Activated CD8-positive, alpha-beta T cell treated with anti-CD3 and anti-CD28 coated beads for 36 hours (primary cell): ENCODE measurements around the gene SP5. TPM values are rescaled to one million over a fixed set of nuclear protein-coding genes. Genes with fewer than 3 reads are reported as not detected.
A peak's percentile ranks its signal among the peaks of the same experiment; 100 is the strongest.
"Not testable (repeated sequence)": the region's sequence is repeated elsewhere in the genome, so short reads cannot be mapped to it uniquely, and the experiment has no call there.

Experiments used
- ATAC-seq: fragments of 200-7000 bp; cut with Tn5 transposase; one replicate; pipeline ENCODE4 v1.10.0; 2021; ENCODE audit warnings: mild to moderate bottlenecking, moderate library complexity
- CTCF ChIA-PET: fragments of 350-600 bp; sonication (Branson Sonifier 250); formaldehyde crosslinking; loops from one replicate; lab custom pipeline; 2021; ENCODE audit warnings: antibody characterized with exemption; lab: Charles Lee
- POLR2A ChIA-PET: fragments of 350-600 bp; sonication (Branson Sonifier 250); formaldehyde crosslinking; loops from one replicate; lab custom pipeline; 2021; ENCODE audit warnings: antibody characterized with exemption; lab: Charles Lee
- DNase-seq: peaks from one replicate; pipeline ENCODE4 v3.0.0-alpha.2; 2020
- H3K27ac Mint-ChIP-seq: one replicate; pipeline ENCODE4 v1.8.0; 2021; ENCODE audit warnings: mild to moderate bottlenecking, mixed read lengths
- H3K27me3 Mint-ChIP-seq: one replicate; pipeline ENCODE4 v1.8.0; 2021; ENCODE audit warnings: mixed read lengths
- H3K36me3 Mint-ChIP-seq: one replicate; pipeline ENCODE4 v1.8.0; 2021; ENCODE audit warnings: low read depth, mixed read lengths
- H3K4me1 Mint-ChIP-seq: one replicate; pipeline ENCODE4 v1.8.0; 2021; ENCODE audit warnings: low read depth, mixed read lengths
- H3K4me3 Mint-ChIP-seq: one replicate; pipeline ENCODE4 v1.8.0; 2021; ENCODE audit warnings: mild to moderate bottlenecking, moderate library complexity, mixed read lengths
- H3K9me3 Mint-ChIP-seq: one replicate; pipeline ENCODE4 v1.8.0; 2021; ENCODE audit warnings: mixed read lengths
- CTCF ChIP-seq: fragments of 200-600 bp; IDR thresholded peaks from one replicate; pipeline ENCODE4 v1.8.0; 2022; ENCODE audit warnings: antibody characterized with exemption, mild to moderate bottlenecking
- intact Hi-C: fragments of 100-400 bp; cut with micrococcal nuclease; formaldehyde crosslinking; loops from one replicate; pipeline ENCODE4 v1.10.0; 2022
- total RNA-seq, 2 experiments: library from RNA; stranded (reverse); gene quantifications; one replicate each; pipeline ENCODE4 v1.2.3, GENCODE V29; 2021

Gene SP5
- not detected for total RNA-seq

GRCh38 chr2:170715062-170715931 is at the start of gene SP5:
TSS of gene SP5 (plus strand) at chr2:170715337. CDS start at chr2:170715513, 176 bp downstream.
- peak within 1 kb of the TSS; percentile 72 for H3K4me3 Mint-ChIP-seq
- H3K36me3 Mint-ChIP-seq, result no peaks in the 10 kb centered on the region
- DNase-seq, result peak; percentile 41
- CTCF ChIA-PET, result interaction anchor here (0.7 to 3.1 kb wide), 7 partner anchors 11 to 382 kb away, joined by 3 to 22 read pairs (median 3); partner anchors contain the start of gene GAD1
- intact Hi-C loops, result no loop called here
- H3K27me3 Mint-ChIP-seq, result peaks cover 72% of the 10 kb centered on the region
- ATAC-seq, result no peak
- no peak within 1 kb of the TSS for H3K27ac Mint-ChIP-seq
- peaks cover 33% of the 10 kb centered on the region for H3K4me1 Mint-ChIP-seq
- POLR2A ChIA-PET, result no interaction called here
- no peaks in the 10 kb centered on the region for H3K9me3 Mint-ChIP-seq
- no peak for TF ChIP-seq CTCF

- Mint-ChIP-seq H3K27ac (no peak overlapping the region), H3K4me3 (no peak overlapping the region), H3K27me3 (peaks cover 4% of the 10 kb centered on the region), H3K4me1 (no peaks in the 10 kb centered on the region), H3K9me3 (no peaks in the 10 kb centered on the region), H3K36me3 (no peaks in the 10 kb centered on the region)
- no peak for TF ChIP-seq CTCF
- ATAC-seq (no peak), DNase-seq (no peak)
- ChIA-PET CTCF (no interaction called here), POLR2A (no interaction called here)
- intact Hi-C loops, result no loop called here
Measured at GRCh38 chr2:170665743-170666142, 49.4 kb upstream of the SP5 start.

GRCh38 chr2:170669909-170670308 is 45.2 kb upstream of the SP5 start:
- POLR2A ChIA-PET, result no interaction called here
- intact Hi-C loops, result no loop called here
- CTCF ChIA-PET, result no interaction called here
- H3K4me1 Mint-ChIP-seq, result no peaks in the 10 kb centered on the region
- H3K27me3 Mint-ChIP-seq, result peaks cover 9% of the 10 kb centered on the region
- no peak overlapping the region for H3K4me3 Mint-ChIP-seq
- no peak for TF ChIP-seq CTCF
- H3K36me3 Mint-ChIP-seq, result no peaks in the 10 kb centered on the region
- DNase-seq (no peak), ATAC-seq (no peak)
- no peak overlapping the region for H3K27ac Mint-ChIP-seq
- no peaks in the 10 kb centered on the region for H3K9me3 Mint-ChIP-seq

- Mint-ChIP-seq H3K27me3 (peaks cover 9% of the 10 kb centered on the region), H3K27ac (no peak overlapping the region), H3K4me3 (no peak overlapping the region), H3K9me3 (no peaks in the 10 kb centered on the region), H3K36me3 (no peaks in the 10 kb centered on the region), H3K4me1 (no peaks in the 10 kb centered on the region)
- no peak for DNase-seq
- intact Hi-C loops, result no loop called here
- ChIA-PET POLR2A (no interaction called here), CTCF (interaction anchor here (1.3 kb wide), 1 partner anchor 142 kb away, joined by 3 read pairs; no protein-coding TSS in a partner anchor)
- ATAC-seq, result no peak
- no peak for TF ChIP-seq CTCF
Measured at GRCh38 chr2:170670651-170671050, 44.5 kb upstream of the SP5 start.

GRCh38 chr2:170671079-170671478 is 44.1 kb upstream of the SP5 start:
- ChIA-PET POLR2A (no interaction called here), CTCF (interaction anchor here (1.3 kb wide), 1 partner anchor 141 kb away, joined by 3 read pairs; no protein-coding TSS in a partner anchor)
- no peak for ATAC-seq
- H3K27me3 Mint-ChIP-seq, result peaks cover 9% of the 10 kb centered on the region
- H3K4me3 Mint-ChIP-seq, result no peak overlapping the region
- H3K4me1 Mint-ChIP-seq, result no peaks in the 10 kb centered on the region
- H3K27ac Mint-ChIP-seq, result no peak overlapping the region
- no peak for DNase-seq
- no peaks in the 10 kb centered on the region for H3K36me3 Mint-ChIP-seq
- TF ChIP-seq CTCF, result no peak
- intact Hi-C loops, result no loop called here
- no peaks in the 10 kb centered on the region for H3K9me3 Mint-ChIP-seq

GRCh38 chr2:170674282-170674681 is 40.9 kb upstream of the SP5 start:
- H3K27ac Mint-ChIP-seq, H3K4me3 Mint-ChIP-seq, ATAC-seq, H3K36me3 Mint-ChIP-seq, H3K9me3 Mint-ChIP-seq, H3K27me3 Mint-ChIP-seq, intact Hi-C loops, CTCF ChIA-PET, H3K4me1 Mint-ChIP-seq, DNase-seq: not testable (repeated sequence)
- POLR2A ChIA-PET, result interaction anchor here (0.6 kb wide), 1 partner anchor 31 kb away, joined by 3 read pairs; no protein-coding TSS in a partner anchor
